GM18519 (cell line): ENCODE results near the gene ADGRF4.

ENCODE experiments used
- ATAC-seq: cut with Tn5 transposase; IDR thresholded peaks from one replicate; pipeline ENCODE4 v1.9.1; 2021; ENCODE audit warnings: mild to moderate bottlenecking, moderate library complexity; ENCODE audit not compliant: unreplicated experiment, low FRiP score

Gene ADGRF4

GRCh38 chr6:47698342-47698787 is at the start of gene ADGRF4:
ADGRF4 (plus strand) TSS chr6:47698580; CDS start chr6:47707246, 8,666 bp downstream.
- no peak for ATAC-seq

- no peak for ATAC-seq
Measured at GRCh38 chr6:47650553-47651432, 47.6 kb upstream of the ADGRF4 start.

GRCh38 chr6:47651505-47651944 is 46.9 kb upstream of the ADGRF4 start:
- ATAC-seq = no peak

DNA sequence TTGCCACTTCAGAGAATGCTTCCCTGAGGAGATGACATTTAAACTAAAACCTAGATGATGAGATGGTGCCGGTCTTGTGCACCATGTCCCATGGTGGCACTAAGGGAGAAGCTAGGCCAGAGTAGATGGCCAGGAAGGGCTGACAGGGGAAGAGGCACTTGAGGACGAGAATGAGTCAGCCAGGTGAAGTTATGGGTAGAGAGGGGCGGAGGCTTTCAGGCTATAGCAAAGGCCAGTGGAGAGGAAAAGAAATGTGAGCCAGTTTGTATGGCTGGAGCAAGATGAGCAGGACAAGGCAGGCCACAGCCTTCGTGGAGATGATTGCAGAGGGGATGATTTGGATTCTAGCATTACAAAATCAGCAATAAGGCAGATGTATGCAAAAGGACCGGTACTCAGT is 44.7 kb upstream of the ADGRF4 start:
- no peak for ATAC-seq

DNA sequence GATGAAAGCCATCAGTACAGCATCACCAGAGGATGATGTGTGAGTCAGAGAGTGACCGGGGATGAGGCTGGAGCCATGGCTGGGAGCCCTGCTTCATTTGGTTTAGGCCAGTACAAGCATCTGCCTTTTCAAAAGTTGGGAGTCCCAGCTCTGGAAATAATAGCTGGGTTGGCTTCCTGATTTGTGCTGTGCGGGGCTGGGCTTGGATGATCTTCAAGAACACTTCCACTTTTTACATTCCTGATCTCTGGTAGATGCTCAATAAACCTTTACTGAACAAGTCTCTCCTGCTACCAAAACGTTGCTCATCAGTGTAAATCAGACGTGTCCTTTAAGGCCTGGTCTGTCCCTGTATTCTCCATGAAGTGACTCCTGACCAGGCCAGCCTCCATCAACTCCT is 44.1 kb upstream of the ADGRF4 start:
- ATAC-seq = no peak

GRCh38 chr6:47655719-47656595 is 42.4 kb upstream of the ADGRF4 start:
- ATAC-seq = no peak

GRCh38 chr6:47661960-47662359 is 36.4 kb upstream of the ADGRF4 start:
- no peak for ATAC-seq

DNA sequence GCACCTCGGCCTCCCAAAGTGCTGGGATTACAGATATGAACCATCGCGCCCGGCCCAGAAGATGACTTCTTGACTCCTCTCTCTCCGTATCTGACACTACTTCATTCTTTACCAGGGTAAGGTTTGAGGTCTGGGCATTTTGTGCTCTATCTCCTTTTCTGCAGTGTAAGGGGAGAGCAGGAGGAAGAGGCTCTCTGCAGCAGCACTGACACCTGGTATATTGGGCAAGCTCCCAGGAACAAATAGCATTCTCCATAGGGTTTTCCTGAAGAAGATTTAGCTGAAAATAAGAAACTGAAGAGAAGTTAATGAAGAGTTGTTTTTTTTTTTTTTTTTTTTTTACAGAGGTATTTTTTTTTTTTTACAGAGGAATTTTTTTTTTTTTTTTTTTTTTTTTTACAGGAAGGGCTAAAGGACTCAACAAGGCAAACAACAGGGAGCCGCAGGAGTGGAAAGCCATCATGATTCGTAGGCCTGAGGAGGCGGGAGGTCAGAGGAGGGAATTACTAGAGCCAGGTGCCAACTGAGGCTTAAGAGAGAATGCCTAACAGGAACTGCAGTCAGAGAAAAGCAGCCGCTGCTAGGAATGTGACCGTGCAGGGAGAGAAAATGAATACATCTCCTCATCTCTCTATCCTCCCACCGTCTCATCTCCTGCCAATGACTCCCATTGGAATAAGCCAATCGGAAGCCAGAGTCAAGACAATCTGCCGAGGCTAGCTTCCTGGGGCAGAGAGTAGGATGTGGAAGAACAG is 34.7 kb upstream of the ADGRF4 start:
- ATAC-seq = no peak

GRCh38 chr6:47665112-47665511 is 33.3 kb upstream of the ADGRF4 start:
- ATAC-seq = no peak

- no peak for ATAC-seq
Measured at GRCh38 chr6:47669684-47670513, 28.5 kb upstream of the ADGRF4 start.

DNA sequence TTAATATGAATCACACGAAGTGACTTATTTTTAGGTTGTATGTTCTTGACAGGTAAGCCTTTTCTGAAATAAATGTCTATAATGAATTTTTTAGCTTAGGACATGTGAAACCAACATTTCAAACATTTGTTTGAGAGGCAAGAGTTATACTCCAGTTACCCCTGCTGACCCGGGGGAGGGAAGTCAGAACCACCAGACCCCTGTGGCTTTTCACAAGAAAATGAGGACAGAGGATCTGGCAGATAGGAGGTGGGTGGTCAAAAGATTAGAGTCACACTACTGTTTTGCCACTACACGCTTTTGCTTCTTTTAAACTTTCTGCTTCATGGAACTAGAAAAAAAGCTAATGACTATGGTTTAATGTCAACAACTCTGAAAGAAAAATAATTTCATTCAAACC is 27.5 kb upstream of the ADGRF4 start:
- no peak for ATAC-seq

GRCh38 chr6:47671777-47672176 is 26.6 kb upstream of the ADGRF4 start:
- ATAC-seq = no peak

DNA sequence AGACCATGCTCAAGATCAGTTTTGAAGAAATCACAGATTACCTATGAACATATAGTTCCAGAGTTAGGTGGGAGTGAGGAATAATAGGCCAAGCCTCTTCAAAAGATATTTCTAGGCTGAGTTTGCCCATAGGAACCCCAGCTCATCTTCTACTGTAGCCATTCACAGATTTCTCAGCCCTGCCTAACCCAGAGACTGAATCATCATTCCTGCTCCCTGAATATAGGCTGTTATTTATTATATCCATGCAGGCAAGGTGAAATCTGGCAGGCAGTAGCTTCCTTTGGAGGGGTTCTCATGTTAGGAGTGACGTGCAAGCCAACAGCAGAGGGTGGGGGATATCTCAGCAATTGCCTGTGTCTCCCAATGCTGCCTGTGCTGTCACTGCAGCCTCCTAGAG is 25.6 kb upstream of the ADGRF4 start:
- ATAC-seq = no peak

GRCh38 chr6:47674673-47675072 is 23.7 kb upstream of the ADGRF4 start:
- no peak for ATAC-seq

DNA sequence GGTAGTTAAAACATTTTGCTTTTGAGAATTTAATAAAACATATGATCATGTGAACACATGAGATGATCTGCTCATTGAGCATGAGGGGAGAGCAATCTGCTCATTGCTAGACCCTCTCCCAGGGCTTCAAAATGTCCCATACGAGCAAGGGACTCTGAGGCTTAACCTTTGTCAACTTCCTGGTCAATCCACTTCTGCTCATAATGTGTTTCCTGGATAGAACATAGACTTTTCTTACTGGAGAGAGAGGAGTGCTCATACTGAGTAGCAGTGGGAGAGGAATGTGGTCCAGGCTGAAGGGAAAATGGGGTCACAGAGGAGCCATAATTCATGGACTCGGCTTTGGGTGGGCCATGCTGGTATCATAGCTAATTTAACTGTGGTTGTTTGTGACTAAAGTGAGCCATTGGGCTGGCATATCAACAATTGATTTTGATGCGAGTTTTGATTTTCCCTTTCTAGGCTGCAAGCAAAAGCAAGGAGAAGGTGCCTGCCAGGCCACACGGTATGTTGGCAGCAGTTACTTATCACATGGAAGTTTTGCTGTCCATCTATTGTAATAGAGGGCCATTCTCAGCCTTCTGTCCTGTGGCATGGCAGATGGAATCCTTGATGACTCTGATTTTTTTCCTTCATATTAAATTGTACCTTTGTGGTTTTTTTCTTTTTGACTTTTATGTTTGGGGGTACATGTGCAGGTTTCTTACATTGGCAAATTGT is 20.8 kb upstream of the ADGRF4 start:
- ATAC-seq = no peak

DNA sequence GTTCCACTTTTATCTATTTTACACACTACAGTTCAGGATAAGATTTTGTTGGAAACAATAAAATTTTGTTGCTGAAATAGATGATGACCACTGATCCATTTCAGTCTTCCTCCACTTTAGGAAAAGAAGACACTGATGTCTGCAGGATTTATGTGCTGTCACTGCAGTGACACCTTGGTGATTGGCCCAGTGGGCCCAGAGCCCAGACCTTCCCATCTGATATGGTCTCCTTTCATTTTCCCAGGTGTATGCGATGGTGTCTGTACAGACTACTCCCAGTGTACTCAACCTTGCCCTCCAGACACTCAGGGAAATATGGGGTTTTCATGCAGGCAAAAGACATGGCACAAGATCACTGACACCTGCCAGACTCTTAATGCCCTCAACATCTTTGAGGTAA is 19.6 kb upstream of the ADGRF4 start:
- no peak for ATAC-seq

DNA sequence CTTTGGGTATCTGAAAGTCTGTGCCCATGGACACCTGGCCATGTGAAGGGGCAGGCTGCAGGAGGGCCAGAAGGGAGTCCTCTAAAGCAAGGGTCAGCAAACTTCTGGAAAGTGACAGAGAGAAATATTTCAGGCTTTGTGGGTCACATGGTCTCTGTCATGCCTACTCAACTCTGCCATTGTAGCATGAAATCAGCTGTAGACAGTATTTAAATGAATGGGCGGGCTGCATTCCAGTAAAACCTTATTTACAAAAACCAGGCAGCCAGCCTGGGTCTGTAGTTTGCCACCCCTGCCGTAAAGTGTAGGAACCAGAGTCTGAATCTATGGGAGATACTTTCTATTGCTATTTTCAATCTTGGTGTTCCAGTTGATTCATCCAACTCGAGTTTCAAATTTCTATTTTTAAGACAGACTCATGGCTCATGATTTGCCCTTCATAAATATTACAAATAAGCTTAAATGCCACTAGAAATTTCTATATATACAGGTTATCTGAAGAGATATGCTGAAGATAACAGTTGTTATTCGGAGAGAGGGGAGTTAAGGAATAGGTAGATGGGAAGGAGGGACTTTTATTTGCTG is 19.0 kb upstream of the ADGRF4 start:
- ATAC-seq = no peak

DNA sequence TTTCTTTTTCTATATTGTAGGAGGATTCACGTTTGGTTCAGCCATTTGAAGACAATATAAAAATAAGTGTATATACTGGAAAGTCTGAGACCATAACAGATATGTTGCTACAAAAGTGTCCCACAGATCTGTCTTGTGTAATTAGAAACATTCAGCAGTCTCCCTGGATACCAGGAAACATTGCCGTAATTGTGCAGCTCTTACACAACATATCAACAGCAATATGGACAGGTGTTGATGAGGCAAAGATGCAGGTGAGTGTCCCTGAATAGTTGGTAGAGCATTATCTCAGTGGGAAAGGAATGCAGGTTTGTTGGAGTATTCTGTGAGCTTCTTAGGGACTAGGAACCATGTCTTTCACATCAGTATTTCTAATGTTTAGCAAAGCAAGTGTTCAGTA is 18.3 kb upstream of the ADGRF4 start:
- no peak for ATAC-seq

DNA sequence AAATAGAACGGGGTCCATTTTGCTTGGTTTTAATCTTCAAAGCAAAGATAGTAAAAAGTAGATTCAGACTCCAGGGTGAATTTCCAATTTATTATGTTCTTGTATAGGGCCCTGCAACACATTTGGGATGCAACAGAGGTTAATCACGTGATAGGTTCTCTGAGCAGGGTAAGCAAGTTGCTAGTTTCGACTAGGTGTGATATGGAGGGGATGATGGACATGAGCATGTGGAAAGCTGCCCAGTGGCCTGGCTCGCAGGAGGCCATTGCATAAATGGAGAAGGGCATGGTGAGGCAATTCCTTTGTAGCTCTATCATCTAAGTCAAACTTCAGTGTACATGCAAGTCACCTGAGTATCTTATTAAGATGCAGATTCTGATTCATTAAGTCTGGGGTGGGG is 17.7 kb upstream of the ADGRF4 start:
- no peak for ATAC-seq
